Omental fat pad (tissue), 4 donors: ENCODE measurements around the gene METTL6. TPM values are rescaled to one million over a fixed set of nuclear protein-coding genes. Genes with fewer than 3 reads are reported as not detected.
"Not testable (repeated sequence)": the region's sequence is repeated elsewhere in the genome, so short reads cannot be mapped to it uniquely, and the experiment has no call there.

Experiments
- ATAC-seq: fragments of 150-250 bp; one replicate; pipeline ENCODE4 v1.9.1; 2016; ENCODE audit warnings: mild to moderate bottlenecking, moderate library complexity; ENCODE audit not compliant: low FRiP score
- DNase-seq: peaks from one replicate; pipeline ENCODE4 v3.0.0-alpha.2; 2019; ENCODE audit warnings: low spot score
- CTCF ChIP-seq, 3 donors: fragments of 450-650 bp; IDR thresholded peaks; one replicate each; pipeline ENCODE4 v1.5.1; 2016 to 2017; ENCODE audit warnings: antibody characterized with exemption in 3 of 3, mild to moderate bottlenecking in 3 of 3, moderate library complexity in 2 of 3
- total RNA-seq, 4 donors: library from RNA; depleted of rRNA; stranded (reverse); fragments of >200 nt; gene quantifications; one replicate each; pipeline ENCODE4 v1.1.0, GENCODE V29; 2016

Gene METTL6
- total RNA-seq, 4 donors from 2014 or later: 11.4 to 16.9 (median 12.9) TPM

- TF ChIP-seq CTCF (IDR thresholded peaks at IDR 0.05): no peak
- DNase-seq: no peak
- no peak for ATAC-seq
Measured at GRCh38 chr3:15391007-15391406, 36.3 kb downstream of the METTL6 start.

GRCh38 chr3:15390460-15390859, 36.9 kb downstream of the METTL6 start:
- DNase-seq (no peak), ATAC-seq (no peak)
- TF ChIP-seq CTCF (IDR thresholded peaks at IDR 0.05): no peak

- ATAC-seq, DNase-seq: not testable (repeated sequence)
Measured at GRCh38 chr3:15388335-15388734, 39.0 kb downstream of the METTL6 start.

- no peak for ATAC-seq
- no peak for TF ChIP-seq CTCF (IDR thresholded peaks at IDR 0.05)
- DNase-seq: no peak
Measured at GRCh38 chr3:15387735-15388134, 39.6 kb downstream of the METTL6 start.

- no peak for DNase-seq
- no peak for TF ChIP-seq CTCF (IDR thresholded peaks at IDR 0.05)
- ATAC-seq: no peak
Measured at GRCh38 chr3:15387171-15387581, 40.2 kb downstream of the METTL6 start.

- not testable (repeated sequence) for ATAC-seq, DNase-seq
Measured at GRCh38 chr3:15386654-15386955, 40.7 kb downstream of the METTL6 start.

- ATAC-seq: no peak
- DNase-seq: no peak
- no peak for TF ChIP-seq CTCF (IDR thresholded peaks at IDR 0.05)
Measured at GRCh38 chr3:15385901-15386653, 41.3 kb downstream of the METTL6 start.

GRCh38 chr3:15385238-15385695, 42.1 kb downstream of the METTL6 start:
- not testable (repeated sequence) for ATAC-seq, DNase-seq
